ACC112 (cell line): ENCODE results near the gene ARHGEF35.
"Not testable (repeated sequence)": the region's sequence is repeated elsewhere in the genome, so short reads cannot be mapped to it uniquely, and the experiment has no call there.

Source experiments
- H2AFZ ChIP-seq: fragments of 200-600 bp; sonication (generic); one replicate; pipeline ENCODE4 v1.6.0; 2017; ENCODE audit warnings: antibody characterized with exemption, low read length; ENCODE audit not compliant: unreplicated experiment
- H3K27ac ChIP-seq: fragments of 200-600 bp; sonication (generic); 2 replicates; pipeline ENCODE4 v1.5.1; 2014; ENCODE audit warnings: low read depth, mild to moderate bottlenecking, antibody characterized with exemption, low read length, moderate library complexity
- H3K27me3 ChIP-seq: fragments of 200-600 bp; sonication (generic); 2 replicates; pipeline ENCODE4 v1.6.1; 2014; ENCODE audit warnings: mild to moderate bottlenecking, antibody characterized with exemption, low read length, moderate library complexity, mixed read lengths; ENCODE audit not compliant: insufficient read depth
- H3K36me3 ChIP-seq: fragments of 200-600 bp; sonication (generic); 2 replicates; pipeline ENCODE4 v1.6.1; 2016; ENCODE audit warnings: mild to moderate bottlenecking, antibody characterized with exemption, low read length, moderate library complexity, mixed read lengths; ENCODE audit not compliant: insufficient read depth
- H3K4me1 ChIP-seq: fragments of 200-600 bp; sonication (generic); one replicate; pipeline ENCODE4 v1.6.1; 2016; ENCODE audit warnings: low read length, mixed read lengths; ENCODE audit not compliant: insufficient read depth, unreplicated experiment, control insufficient read depth
- H3K4me3 ChIP-seq: fragments of 200-600 bp; sonication (generic); 2 replicates; pipeline ENCODE4 v1.5.1; 2014; ENCODE audit warnings: mild to moderate bottlenecking, low read depth, low read length
- H3K79me2 ChIP-seq: fragments of 200-600 bp; sonication (generic); one replicate; pipeline ENCODE4 v1.6.0; 2016; ENCODE audit warnings: low read length; ENCODE audit not compliant: control insufficient read depth, unreplicated experiment, insufficient read depth

The ARHGEF35 gene

GRCh38 chr7:144218581-144218980 is 22.9 kb upstream of the ARHGEF35 start:
- H3K27me3 ChIP-seq, H2AFZ ChIP-seq, H3K4me3 ChIP-seq: not testable (repeated sequence)

GRCh38 chr7:144217200-144217599 is 21.6 kb upstream of the ARHGEF35 start:
- not testable (repeated sequence) for H3K27ac ChIP-seq, H3K36me3 ChIP-seq, H2AFZ ChIP-seq, H3K4me1 ChIP-seq, H3K79me2 ChIP-seq, H3K4me3 ChIP-seq, H3K27me3 ChIP-seq

More at GRCh38 chr7:144218581-144218980, 22.9 kb upstream of the ARHGEF35 start:
- H3K79me2 ChIP-seq, H3K4me1 ChIP-seq, H3K27ac ChIP-seq, H3K36me3 ChIP-seq: not testable (repeated sequence)

DNA sequence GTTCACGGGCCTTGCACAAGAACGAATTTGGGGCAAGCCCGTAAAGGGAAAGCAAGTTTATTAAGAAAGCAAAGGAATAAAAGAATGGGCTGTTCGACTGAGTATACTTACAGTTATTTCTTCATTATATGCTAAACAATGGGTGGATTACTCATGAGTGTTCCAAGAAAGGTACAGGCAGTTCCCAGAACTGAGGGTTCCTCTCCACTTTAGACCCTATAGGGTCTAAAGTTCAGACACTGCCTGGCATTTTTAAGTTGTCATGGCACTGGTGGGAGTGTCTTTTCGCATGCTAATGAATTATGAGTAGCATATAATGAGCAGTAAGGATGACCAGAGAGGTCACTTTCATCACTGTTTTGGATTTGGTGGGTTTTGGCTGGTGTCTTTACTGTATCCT is 9.7 kb upstream of the ARHGEF35 start:
- not testable (repeated sequence) for H3K36me3 ChIP-seq, H3K4me3 ChIP-seq

GRCh38 chr7:144203086-144203485 is 7.5 kb upstream of the ARHGEF35 start:
- not testable (repeated sequence) for H3K4me1 ChIP-seq, H3K4me3 ChIP-seq, H3K27ac ChIP-seq, H3K36me3 ChIP-seq, H2AFZ ChIP-seq, H3K27me3 ChIP-seq, H3K79me2 ChIP-seq

More for the DNA sequence above, 9.7 kb upstream of the ARHGEF35 start:
- not testable (repeated sequence) for H3K79me2 ChIP-seq, H2AFZ ChIP-seq, H3K27me3 ChIP-seq, H3K4me1 ChIP-seq, H3K27ac ChIP-seq

GRCh38 chr7:144201978-144202377 is 6.3 kb upstream of the ARHGEF35 start:
- not testable (repeated sequence) for H3K4me3 ChIP-seq, H3K36me3 ChIP-seq

DNA sequence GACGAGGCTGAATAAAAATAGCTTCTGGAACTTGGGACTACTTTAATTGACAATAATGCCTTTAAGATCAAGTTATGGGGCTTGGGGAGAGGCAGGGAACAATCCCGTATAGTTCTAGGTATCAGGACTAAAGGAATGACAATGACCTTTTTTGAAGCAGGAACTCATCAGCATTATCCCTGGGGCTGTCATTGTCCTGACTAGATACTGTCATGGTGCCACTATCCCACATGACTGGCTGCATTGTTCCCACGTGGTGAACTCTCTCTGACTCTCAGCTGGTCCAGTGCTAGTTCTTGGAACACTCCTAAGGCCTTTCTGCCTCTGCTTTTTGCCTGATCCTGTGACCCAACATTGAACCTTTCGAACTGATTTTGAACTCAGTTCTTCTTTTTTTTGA is 3.3 kb upstream of the ARHGEF35 start:
- H2AFZ ChIP-seq, H3K4me1 ChIP-seq, H3K79me2 ChIP-seq, H3K36me3 ChIP-seq, H3K4me3 ChIP-seq, H3K27me3 ChIP-seq, H3K27ac ChIP-seq: not testable (repeated sequence)

More at GRCh38 chr7:144201978-144202377, 6.3 kb upstream of the ARHGEF35 start:
- H3K27ac ChIP-seq, H3K79me2 ChIP-seq, H3K4me1 ChIP-seq, H2AFZ ChIP-seq, H3K27me3 ChIP-seq: not testable (repeated sequence)

GRCh38 chr7:144194453-144194852 is 1.2 kb downstream of the ARHGEF35 start:
- H3K4me3 ChIP-seq, H3K27ac ChIP-seq, H3K27me3 ChIP-seq, H3K4me1 ChIP-seq, H2AFZ ChIP-seq, H3K79me2 ChIP-seq, H3K36me3 ChIP-seq: not testable (repeated sequence)

DNA sequence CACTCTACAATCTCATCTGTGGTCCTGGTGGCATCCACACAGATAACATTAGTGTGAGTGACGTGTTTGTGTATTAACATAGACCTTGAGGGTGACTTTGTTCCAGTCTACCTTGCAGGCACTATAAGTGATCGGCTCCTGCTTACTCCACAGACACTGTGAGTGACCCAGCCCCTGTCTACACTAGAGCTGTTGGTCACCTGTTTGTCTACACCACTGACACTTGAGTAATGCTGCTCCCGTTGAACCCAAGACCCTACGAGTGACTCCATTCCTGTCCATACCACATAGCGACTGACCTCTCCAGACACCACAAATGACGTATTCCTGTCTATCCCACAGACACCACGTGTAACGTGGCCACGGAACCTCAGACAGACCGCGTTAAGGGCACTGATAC is 1.9 kb downstream of the ARHGEF35 start:
- H3K79me2 ChIP-seq, H3K27ac ChIP-seq, H3K27me3 ChIP-seq, H3K4me1 ChIP-seq, H2AFZ ChIP-seq, H3K4me3 ChIP-seq, H3K36me3 ChIP-seq: not testable (repeated sequence)

GRCh38 chr7:144188578-144189171 is 7.0 kb downstream of the ARHGEF35 start:
- not testable (repeated sequence) for H3K27ac ChIP-seq, H3K4me3 ChIP-seq, H3K79me2 ChIP-seq, H2AFZ ChIP-seq, H3K4me1 ChIP-seq, H3K36me3 ChIP-seq, H3K27me3 ChIP-seq

GRCh38 chr7:144187848-144188247 is 7.8 kb downstream of the ARHGEF35 start:
- H3K4me1 ChIP-seq, H3K36me3 ChIP-seq, H2AFZ ChIP-seq, H3K27me3 ChIP-seq, H3K4me3 ChIP-seq, H3K79me2 ChIP-seq, H3K27ac ChIP-seq: not testable (repeated sequence)

GRCh38 chr7:144183166-144183565 is 12.5 kb downstream of the ARHGEF35 start, which contains the start of gene CTAGE4:
Gene CTAGE4, plus strand, starts transcription at chr7:144183466. Its CDS starts 38 bp downstream, at chr7:144183504.
- not testable (repeated sequence) for H2AFZ ChIP-seq, H3K36me3 ChIP-seq, H3K4me3 ChIP-seq, H3K27me3 ChIP-seq, H3K4me1 ChIP-seq, H3K27ac ChIP-seq, H3K79me2 ChIP-seq
